Ovary (tissue), 9 donors: ENCODE results near the gene BST2. TPM values are rescaled to one million over a fixed set of nuclear protein-coding genes. Genes with fewer than 3 reads are reported as not detected.

Experiments
- DNase-seq, 5 donors: peaks; one replicate each; pipeline ENCODE4 v3.0.0-alpha.2; 2019 to 2020
- H3K27ac ChIP-seq, 2 donors: fragments of 200-600 bp; one replicate each; pipeline versions ENCODE4 v1.5.1 to v1.8.0; 2019 to 2022
- H3K27me3 ChIP-seq: fragments of 200-600 bp; one replicate; pipeline ENCODE4 v1.8.0; 2022
- H3K36me3 ChIP-seq: fragments of 200-600 bp; sonication (generic); one replicate; pipeline ENCODE4 v1.5.1; 2019
- H3K4me1 ChIP-seq: one replicate; pipeline ENCODE4 v1.8.1; 2013; ENCODE audit warnings: mild to moderate bottlenecking, moderate library complexity; ENCODE audit not compliant: insufficient read depth
- H3K4me3 ChIP-seq: fragments of 200-600 bp; sonication (generic); one replicate; pipeline ENCODE4 v1.5.1; 2017
- H3K9me3 ChIP-seq, 2 donors: fragments of 200-600 bp in 1 of 2; sonication (generic) in 1 of 2; one replicate each; pipeline versions ENCODE4 v1.5.1 to v1.8.1; 2013 to 2019; ENCODE audit warnings: mild to moderate bottlenecking in 1 of 2, moderate library complexity in 1 of 2
- CTCF ChIP-seq, 3 donors: fragments of 450-650 bp in 2 of 3; fragments of 200-600 bp in 1 of 3; IDR thresholded peaks; one replicate each; pipeline versions ENCODE4 v1.5.1 to v1.8.0; 2016 to 2022; ENCODE audit warnings: antibody characterized with exemption in 3 of 3, mild to moderate bottlenecking in 1 of 3
- EP300 ChIP-seq: sonication (generic); formaldehyde crosslinking; IDR thresholded peaks from one replicate; pipeline ENCODE4 v1.6.1; 2017; ENCODE audit warnings: antibody characterized with exemption
- POLR2A ChIP-seq: fragments of 450-650 bp; IDR thresholded peaks from one replicate; pipeline ENCODE4 v1.6.1; 2017; ENCODE audit warnings: antibody characterized with exemption, mild to moderate bottlenecking, moderate library complexity
- WGBS, 3 donors: extraction: QIAGEN DNeasy Blood & Tissue Kit in 1 of 3; methylation state at CpG; one replicate each; pipeline versions ENCODE4 v1.1.5 to v1.1.7; 2013 to 2017; 5-methylcytosine and 5-hydroxymethylcytosine counted together
- intact Hi-C, 4 donors: fragments of 100-400 bp; cut with DNase I; formaldehyde crosslinking; loops; one replicate each; pipeline versions ENCODE4 v1.11.0 to v1.15.1; 2022 to 2023
- polyA plus RNA-seq, 2 donors: library from polyadenylated mRNA; stranded (reverse); fragments of 200-250 nt in 1 of 2; fragments of 350-450 nt in 1 of 2; fragmentation: Illumina TruSeq in 1 of 2; extraction: RNeasy Lipid Tissue Mini Kit (QIAGEN cat#74804) in 1 of 2; gene quantifications; one replicate each; pipeline ENCODE4 v1.2.3, GENCODE V29; 2013 to 2014
- total RNA-seq, 7 donors: library from RNA; depleted of rRNA in 2 of 7; stranded (reverse); fragments of >200 nt in 2 of 7; fragmentation: NEBNext Ultra II Directional in 3 of 7; extraction: Animal tissue kit (Norgen Biotek cat#: 25700) in 3 of 7; gene quantifications; one replicate each; pipeline versions ENCODE4 v1.1.0 to v1.2.4, GENCODE V29; 2016 to 2023
- donor health status: DM: no; HTN: no; CAD: no; lungs with moderate emphysema.
- donor health status: DM: no; HTN: no; CAD: no.
- donor health status: Bipolar disorder and iron deficiency.
- donor health status: DM: yes; HTN: yes; CAD: no.
- donor health status: DM: no; HTN: no; CAD: no.
- donor health status: DM: yes; HTN: yes; CAD: no.

The BST2 gene
- total and polyA plus RNA-seq, 9 donors = 207 to 760 (median 557) TPM

DNA sequence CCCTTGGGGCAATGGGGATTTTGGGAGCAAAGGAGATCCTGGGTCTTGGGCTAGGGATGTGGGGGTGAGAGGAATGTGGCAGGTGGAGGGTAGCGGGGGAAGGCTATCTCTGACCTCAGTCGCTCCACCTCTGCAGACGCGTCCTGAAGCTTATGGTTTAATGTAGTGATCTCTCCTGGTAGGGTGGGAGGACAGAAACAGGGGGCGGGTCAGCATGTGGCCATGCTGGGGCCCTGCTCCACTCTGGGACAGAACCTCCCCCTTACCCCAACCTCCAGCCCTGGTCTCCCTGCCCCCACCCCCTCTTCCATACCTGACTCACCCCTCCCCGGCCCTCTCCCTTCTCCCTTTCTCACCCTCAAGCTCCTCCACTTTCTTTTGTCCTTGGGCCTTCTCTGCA is 1.4 kb downstream of the BST2 start:
- peak overlapping the region; percentile 87 to 97 for H3K27ac ChIP-seq
- peak in 1 of 5 donors; percentile 51 for DNase-seq
- 6 to 17% (median 14%) methylated on average over 6 of the region's 6 CpGs for WGBS, 3 donors
- TF ChIP-seq EP300 (no peak), CTCF (IDR thresholded peaks at IDR 0.05) (no peak), POLR2A (no peak)
- H3K36me3 ChIP-seq = no peaks in the 10 kb centered on the region
- peak overlapping the region; percentile 57 for H3K4me3 ChIP-seq
- no peaks in the 10 kb centered on the region for H3K27me3 ChIP-seq
- H3K4me1 ChIP-seq = peaks cover 14% of the 10 kb centered on the region
- no peaks in the 10 kb centered on the region for H3K9me3 ChIP-seq
- intact Hi-C loops = no loop called here

GRCh38 chr19:17402982-17403855 is 2.2 kb downstream of the BST2 start:
- peak overlapping the region; percentile 57 for H3K4me3 ChIP-seq
- intact Hi-C loops = no loop called here

GRCh38 chr19:17401628-17402027 is 3.8 kb downstream of the BST2 start:
- DNase-seq = no peak
- Histone ChIP-seq H3K27ac (no peak overlapping the region), H3K4me3 (no peak overlapping the region), H3K36me3 (no peaks in the 10 kb centered on the region), H3K4me1 (peaks cover 11% of the 10 kb centered on the region), H3K9me3 (no peaks in the 10 kb centered on the region), H3K27me3 (no peaks in the 10 kb centered on the region)
- WGBS, 3 donors = 82 to 87% (median 84%) methylated on average over 6 of the region's 6 CpGs
- TF ChIP-seq CTCF (IDR thresholded peaks at IDR 0.05) (no peak), POLR2A (no peak), EP300 (no peak)
- intact Hi-C loops = no loop called here

More at GRCh38 chr19:17402982-17403855, 2.2 kb downstream of the BST2 start:
- WGBS, 3 donors = 32 to 37% (median 33%) methylated on average over 31 to 36 of the region's 36 CpGs
- Histone ChIP-seq H3K27me3 (no peaks in the 10 kb centered on the region), H3K36me3 (no peaks in the 10 kb centered on the region), H3K27ac (peak overlapping the region; percentile 87 to 97), H3K9me3 (no peaks in the 10 kb centered on the region), H3K4me1 (peaks cover 13% of the 10 kb centered on the region)
- no peak for TF ChIP-seq EP300
- no peak for TF ChIP-seq CTCF (IDR thresholded peaks at IDR 0.05)
- no peak for TF ChIP-seq POLR2A
- DNase-seq = peak; percentile 71 to 78 (median 73)

DNA sequence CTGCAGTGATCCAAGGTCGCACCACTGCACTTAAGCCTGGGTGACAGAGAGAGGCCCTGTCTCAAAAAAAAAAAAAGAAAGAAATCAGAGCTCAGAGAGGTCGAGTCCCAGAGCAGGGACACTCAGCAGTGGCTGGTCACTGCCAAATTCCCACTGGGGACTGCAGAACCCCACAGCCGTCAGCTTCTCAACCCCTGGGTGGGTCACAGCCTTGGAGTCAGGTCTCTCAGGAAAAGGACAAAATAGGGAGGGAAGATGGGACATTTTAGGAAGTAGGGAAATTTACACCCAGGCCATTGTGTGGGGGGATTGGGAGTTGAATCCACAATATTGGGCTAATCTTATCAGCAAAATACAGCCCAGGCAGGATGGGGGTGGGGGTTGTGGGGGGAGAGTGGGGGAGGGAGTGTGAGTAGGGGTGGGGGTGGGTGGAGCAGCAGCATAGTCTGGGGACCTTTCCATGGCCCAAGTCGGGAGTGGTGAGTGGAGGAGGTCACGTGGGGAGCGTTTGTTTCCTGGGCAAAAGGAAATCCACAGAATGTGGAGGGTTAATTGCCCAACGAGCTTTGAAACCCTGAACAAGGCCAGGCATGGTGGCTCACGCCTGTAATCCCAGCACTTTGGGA is 6.4 kb downstream of the BST2 start:
- no peaks in the 10 kb centered on the region for H3K27me3 ChIP-seq
- 55 to 58% (median 55%) methylated on average over 8 of the region's 8 CpGs for WGBS, 3 donors

More for the DNA sequence above, 6.4 kb downstream of the BST2 start:
- no peak for TF ChIP-seq CTCF (IDR thresholded peaks at IDR 0.05)
- Histone ChIP-seq H3K4me1 (peaks cover 5% of the 10 kb centered on the region), H3K4me3 (no peak overlapping the region), H3K36me3 (no peaks in the 10 kb centered on the region), H3K9me3 (no peaks in the 10 kb centered on the region), H3K27ac (no peak overlapping the region)
- intact Hi-C loops = loop anchor here in 1 of 4 donors (10.0 kb wide), 1 partner anchor 66 kb away; the partner anchor contains the start of gene NXNL1
- DNase-seq = no peak
